Subcutaneous adipose tissue (tissue), 4 donors: ENCODE measurements around the gene RAP1GDS1. TPM values are rescaled to one million over a fixed set of nuclear protein-coding genes. Genes with fewer than 3 reads are reported as not detected.

Experiments used
- total RNA-seq, 4 donors: library from RNA; depleted of rRNA; stranded (reverse); fragments of >200 nt; gene quantifications; one replicate each; pipeline ENCODE4 v1.1.0, GENCODE V29; 2016
- TF ChIP-seq, protein P1 (sequence below): fragments of 450-650 bp; IDR thresholded peaks from one replicate; pipeline ENCODE4 v1.5.1; 2016; ENCODE audit warnings: low read depth, mild to moderate bottlenecking, control low read depth, antibody characterized with exemption, moderate library complexity

The RAP1GDS1 gene
- total RNA-seq, 4 donors from 2014 or later = 32.2 to 62.4 (median 40.3) TPM

DNA sequence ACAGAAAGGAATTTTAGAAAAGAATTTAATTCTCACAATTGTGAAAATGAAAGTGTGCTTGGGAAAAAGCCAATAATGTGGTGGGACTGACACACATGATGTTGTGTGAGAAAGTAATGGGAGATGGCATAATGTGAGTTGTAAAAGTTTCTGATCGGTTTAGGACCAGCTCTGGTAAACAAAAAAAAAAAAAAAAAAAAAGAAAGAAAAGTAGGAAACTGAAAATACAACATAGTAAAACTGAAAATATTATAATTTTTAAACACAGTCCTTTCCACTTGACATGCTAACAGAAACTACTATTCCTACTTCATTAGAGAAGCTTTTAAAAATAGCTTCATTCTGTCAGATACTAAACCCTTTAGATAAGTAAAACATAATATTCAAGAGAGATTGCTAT, 28.2 kb downstream of the RAP1GDS1 start:
- TF ChIP-seq, protein P1, sequence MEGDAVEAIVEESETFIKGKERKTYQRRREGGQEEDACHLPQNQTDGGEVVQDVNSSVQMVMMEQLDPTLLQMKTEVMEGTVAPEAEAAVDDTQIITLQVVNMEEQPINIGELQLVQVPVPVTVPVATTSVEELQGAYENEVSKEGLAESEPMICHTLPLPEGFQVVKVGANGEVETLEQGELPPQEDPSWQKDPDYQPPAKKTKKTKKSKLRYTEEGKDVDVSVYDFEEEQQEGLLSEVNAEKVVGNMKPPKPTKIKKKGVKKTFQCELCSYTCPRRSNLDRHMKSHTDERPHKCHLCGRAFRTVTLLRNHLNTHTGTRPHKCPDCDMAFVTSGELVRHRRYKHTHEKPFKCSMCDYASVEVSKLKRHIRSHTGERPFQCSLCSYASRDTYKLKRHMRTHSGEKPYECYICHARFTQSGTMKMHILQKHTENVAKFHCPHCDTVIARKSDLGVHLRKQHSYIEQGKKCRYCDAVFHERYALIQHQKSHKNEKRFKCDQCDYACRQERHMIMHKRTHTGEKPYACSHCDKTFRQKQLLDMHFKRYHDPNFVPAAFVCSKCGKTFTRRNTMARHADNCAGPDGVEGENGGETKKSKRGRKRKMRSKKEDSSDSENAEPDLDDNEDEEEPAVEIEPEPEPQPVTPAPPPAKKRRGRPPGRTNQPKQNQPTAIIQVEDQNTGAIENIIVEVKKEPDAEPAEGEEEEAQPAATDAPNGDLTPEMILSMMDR = no peak

DNA sequence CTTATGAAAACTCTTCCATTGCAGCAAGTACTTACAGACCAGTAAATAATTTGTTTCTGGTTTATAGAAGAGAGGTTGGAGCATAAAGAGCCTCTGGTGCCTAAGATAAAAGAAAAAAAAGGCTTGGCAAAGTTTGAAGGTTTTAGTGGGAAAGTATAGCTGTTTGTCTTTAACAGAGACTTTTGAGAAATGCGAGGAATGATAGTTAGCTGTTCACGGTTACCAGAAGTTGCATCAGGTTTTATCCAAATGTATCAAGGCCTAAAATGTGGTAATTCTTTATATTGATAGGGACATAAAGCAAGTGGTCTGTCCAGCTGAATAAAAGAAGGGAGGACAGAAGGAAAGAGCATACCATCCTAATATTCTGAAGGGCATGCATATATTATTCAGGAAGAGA, 29.3 kb downstream of the RAP1GDS1 start:
- TF ChIP-seq, protein P1 = no peak

DNA sequence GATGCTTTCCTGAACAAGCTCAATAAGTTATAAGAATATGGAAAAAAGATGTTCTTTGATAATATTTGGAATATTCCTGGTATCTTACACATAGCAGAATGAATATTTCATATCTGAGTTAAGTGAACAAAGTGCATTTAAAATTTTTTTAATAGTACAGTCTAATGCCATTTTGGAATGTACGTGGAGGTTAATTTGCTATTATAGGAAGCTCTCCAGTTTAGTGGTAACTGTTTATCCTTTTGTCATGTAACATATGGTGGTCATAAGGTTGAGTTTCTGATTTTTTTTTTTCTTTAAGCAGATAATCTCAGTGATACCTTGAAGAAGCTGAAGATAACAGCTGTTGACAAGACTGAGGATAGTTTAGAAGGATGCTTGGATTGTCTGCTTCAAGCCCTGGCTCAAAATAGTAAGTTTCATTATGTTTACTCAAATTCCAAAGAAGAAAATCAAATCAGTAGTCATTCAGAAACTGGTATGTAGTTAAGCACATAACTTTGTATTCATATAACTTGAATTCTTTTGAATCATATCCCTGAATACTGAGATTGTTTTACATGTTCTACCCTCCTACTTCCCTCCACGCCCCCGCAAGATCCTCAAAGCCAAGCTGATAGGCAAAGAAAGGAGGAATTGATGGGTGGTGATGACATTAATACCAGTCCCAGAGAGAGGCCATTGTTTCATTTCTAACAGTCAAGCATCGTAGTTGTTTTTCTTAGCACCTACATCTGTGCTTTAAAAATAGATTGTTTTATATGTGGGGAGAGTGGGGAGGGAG, 32.1 kb downstream of the RAP1GDS1 start:
- TF ChIP-seq, protein P1 = no peak

DNA sequence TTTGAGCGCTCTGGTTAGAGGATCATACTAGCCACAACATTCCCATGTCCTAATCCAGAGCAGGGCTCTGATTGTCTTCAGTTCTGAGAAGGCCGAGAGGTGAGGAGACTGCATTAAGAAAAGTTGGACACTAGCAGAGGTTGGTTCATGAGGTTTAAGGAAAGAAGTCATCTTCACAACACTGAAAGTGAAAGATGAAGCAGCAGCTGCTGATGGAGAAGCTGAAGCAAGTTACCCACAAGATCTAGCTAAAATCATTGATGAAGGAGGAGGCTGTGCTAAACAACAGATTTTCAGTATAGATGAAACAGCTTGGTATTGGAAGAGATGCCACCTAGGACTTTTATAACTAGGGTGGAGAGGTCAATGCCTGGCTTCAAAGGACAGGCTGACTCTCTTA, 36.8 kb downstream of the RAP1GDS1 start:
- TF ChIP-seq, protein P1 = no peak

DNA sequence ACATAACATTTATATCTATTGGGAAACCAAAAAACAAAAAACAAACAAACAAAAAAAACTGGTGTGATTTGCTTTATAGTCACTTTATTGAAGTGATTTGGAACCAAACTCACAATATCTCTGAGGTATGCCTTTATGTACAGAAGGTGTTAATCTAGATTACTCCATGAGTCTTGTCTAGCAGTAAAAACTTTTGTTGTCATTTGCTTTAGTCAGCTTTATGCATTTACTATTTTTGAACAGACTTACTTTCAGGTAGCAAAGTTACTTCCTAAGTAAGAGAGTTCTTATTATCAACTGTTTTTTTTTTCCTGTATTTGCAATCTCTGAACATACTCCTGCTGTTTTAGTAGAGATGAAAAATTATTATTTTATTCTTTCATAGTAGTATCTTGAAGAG, 39.5 kb downstream of the RAP1GDS1 start:
- TF ChIP-seq, protein P1 = no peak

DNA sequence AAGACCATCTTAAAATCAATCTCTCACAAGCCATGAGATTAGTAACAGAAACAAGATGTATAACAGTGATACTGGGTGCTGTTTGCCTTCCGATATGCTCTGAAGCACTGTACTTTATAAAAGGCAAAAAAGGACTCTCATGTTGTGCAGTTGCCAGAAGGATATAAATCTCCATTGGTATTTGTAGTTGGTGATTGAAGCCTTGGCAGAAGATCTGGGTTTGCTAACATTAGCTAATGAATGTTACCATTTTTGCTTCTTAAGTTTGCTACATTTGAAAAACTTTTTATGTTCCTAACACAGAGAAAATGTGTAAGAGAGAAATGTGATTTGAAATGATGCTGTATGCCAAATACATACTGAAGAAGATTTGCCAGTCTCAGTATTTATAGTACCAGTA, 44.4 kb downstream of the RAP1GDS1 start:
- TF ChIP-seq, protein P1 = no peak

DNA sequence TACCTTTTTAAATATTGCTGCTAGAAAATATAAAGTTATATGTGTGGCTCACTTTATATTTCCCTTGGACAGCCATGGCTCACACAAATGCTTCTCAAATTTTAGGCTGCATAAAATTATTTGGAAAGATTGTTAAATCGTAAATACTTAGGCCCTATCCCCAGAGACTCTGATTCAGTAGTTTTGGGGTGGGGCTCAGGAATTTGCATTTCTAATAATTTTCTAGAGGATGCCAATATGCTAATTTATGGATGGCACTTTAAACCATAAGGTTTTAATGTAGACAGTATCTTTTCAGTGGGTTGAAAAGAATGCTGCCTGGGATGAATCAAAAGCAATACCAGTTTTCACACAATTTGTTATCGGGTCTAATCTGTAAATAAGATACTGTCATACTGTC, 49.7 kb downstream of the RAP1GDS1 start:
- TF ChIP-seq, protein P1 = no peak
